Right lobe of liver (tissue), 4 donors: ENCODE measurements around the gene CCL2.

Source experiments
- POLR2A ChIP-seq: fragments of 450-650 bp; IDR thresholded peaks from one replicate; pipeline ENCODE4 v1.6.1; 2017; ENCODE audit warnings: antibody characterized with exemption, mild to moderate bottlenecking
- TF ChIP-seq, protein P1 (sequence below), 4 donors: fragments of 200-600 bp in 3 of 4; fragments of 450-650 bp in 1 of 4; IDR thresholded peaks; one replicate each; pipeline versions ENCODE4 v1.5.1 to v1.8.0; 2016 to 2022; ENCODE audit warnings: antibody characterized with exemption in 4 of 4, mild to moderate bottlenecking in 2 of 4
- donor health status: DM: no; HTN: no; CAD: no.
- donor health status: DM: no; HTN: no; CAD: no.
- donor health status: DM: no; HTN: yes; CAD: no.

- TF ChIP-seq POLR2A = no peak
- TF ChIP-seq, protein P1, sequence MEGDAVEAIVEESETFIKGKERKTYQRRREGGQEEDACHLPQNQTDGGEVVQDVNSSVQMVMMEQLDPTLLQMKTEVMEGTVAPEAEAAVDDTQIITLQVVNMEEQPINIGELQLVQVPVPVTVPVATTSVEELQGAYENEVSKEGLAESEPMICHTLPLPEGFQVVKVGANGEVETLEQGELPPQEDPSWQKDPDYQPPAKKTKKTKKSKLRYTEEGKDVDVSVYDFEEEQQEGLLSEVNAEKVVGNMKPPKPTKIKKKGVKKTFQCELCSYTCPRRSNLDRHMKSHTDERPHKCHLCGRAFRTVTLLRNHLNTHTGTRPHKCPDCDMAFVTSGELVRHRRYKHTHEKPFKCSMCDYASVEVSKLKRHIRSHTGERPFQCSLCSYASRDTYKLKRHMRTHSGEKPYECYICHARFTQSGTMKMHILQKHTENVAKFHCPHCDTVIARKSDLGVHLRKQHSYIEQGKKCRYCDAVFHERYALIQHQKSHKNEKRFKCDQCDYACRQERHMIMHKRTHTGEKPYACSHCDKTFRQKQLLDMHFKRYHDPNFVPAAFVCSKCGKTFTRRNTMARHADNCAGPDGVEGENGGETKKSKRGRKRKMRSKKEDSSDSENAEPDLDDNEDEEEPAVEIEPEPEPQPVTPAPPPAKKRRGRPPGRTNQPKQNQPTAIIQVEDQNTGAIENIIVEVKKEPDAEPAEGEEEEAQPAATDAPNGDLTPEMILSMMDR (IDR thresholded peaks at IDR 0.05) = no peak
Observed at GRCh38 chr17:34205401-34205800, 49.7 kb upstream of the CCL2 start.
